Tibial nerve (tissue), 3 donors: ENCODE data around the gene TFDP2.

ENCODE experiments used
- POLR2A ChIP-seq, 2 donors: fragments of 450-650 bp; IDR thresholded peaks; one replicate each; pipeline ENCODE4 v1.6.1; 2017; ENCODE audit warnings: antibody characterized with exemption in 2 of 2, mild to moderate bottlenecking in 2 of 2, moderate library complexity in 2 of 2
- TF ChIP-seq, protein P1 (sequence below), 5 experiments: fragments of 200-600 bp in 3 of 5; fragments of 450-650 bp in 2 of 5; sonication (generic) in 3 of 5; IDR thresholded peaks; one replicate each; pipeline ENCODE4 v1.5.1; 2016 to 2019; ENCODE audit warnings: antibody characterized with exemption in 5 of 5, mild to moderate bottlenecking in 3 of 5, moderate library complexity in 2 of 5

DNA sequence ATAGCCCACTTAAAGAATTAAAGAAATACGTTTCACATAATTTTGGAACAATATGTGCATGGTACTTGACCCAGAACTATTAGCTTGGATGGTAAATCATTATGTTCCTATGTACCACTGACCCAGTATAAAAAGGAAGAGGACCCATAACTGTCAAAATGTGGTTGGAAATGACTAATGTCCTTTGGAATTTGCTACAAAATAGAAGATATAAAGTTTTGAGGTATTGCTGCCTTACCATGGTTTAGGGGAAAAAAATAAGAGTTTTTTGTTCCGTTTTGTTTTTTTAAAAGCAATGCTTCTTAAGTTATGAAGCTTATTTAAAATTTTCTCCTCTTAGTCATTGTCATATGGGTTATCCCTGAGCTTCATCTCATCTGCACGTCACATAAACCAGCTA lies 15.8 kb upstream of the TFDP2 start:
- TF ChIP-seq, protein P1, sequence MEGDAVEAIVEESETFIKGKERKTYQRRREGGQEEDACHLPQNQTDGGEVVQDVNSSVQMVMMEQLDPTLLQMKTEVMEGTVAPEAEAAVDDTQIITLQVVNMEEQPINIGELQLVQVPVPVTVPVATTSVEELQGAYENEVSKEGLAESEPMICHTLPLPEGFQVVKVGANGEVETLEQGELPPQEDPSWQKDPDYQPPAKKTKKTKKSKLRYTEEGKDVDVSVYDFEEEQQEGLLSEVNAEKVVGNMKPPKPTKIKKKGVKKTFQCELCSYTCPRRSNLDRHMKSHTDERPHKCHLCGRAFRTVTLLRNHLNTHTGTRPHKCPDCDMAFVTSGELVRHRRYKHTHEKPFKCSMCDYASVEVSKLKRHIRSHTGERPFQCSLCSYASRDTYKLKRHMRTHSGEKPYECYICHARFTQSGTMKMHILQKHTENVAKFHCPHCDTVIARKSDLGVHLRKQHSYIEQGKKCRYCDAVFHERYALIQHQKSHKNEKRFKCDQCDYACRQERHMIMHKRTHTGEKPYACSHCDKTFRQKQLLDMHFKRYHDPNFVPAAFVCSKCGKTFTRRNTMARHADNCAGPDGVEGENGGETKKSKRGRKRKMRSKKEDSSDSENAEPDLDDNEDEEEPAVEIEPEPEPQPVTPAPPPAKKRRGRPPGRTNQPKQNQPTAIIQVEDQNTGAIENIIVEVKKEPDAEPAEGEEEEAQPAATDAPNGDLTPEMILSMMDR (IDR thresholded peaks at IDR 0.05): no peak
- TF ChIP-seq POLR2A (IDR thresholded peaks at IDR 0.05): no peak
